Central memory CD8-positive, alpha-beta T cell (primary cell): ENCODE results near the gene ADAMTS13.

ENCODE experiments used
- ATAC-seq: fragments of 150-1000 bp; cut with Tn5 transposase; replicated peaks from 2 replicates; pipeline ENCODE4 v1.10.0; 2022; ENCODE audit warnings: mild to moderate bottlenecking, moderate FRiP score, moderate number of reproducible peaks; ENCODE audit not compliant: poor library complexity, severe bottlenecking; ENCODE audit errors: extremely low read depth
- DNase-seq, 2 donors: peaks; one replicate each; pipeline ENCODE4 v3.0.0; 2021; ENCODE audit warnings: low spot score in 2 of 2
- H3K27ac Mint-ChIP-seq: one replicate; pipeline ENCODE4 v1.8.0; 2022; ENCODE audit warnings: low read depth, mild to moderate bottlenecking, moderate library complexity, mixed read lengths
- H3K27me3 Mint-ChIP-seq: one replicate; pipeline ENCODE4 v1.8.0; 2022; ENCODE audit warnings: mixed read lengths
- H3K36me3 Mint-ChIP-seq: one replicate; pipeline ENCODE4 v1.8.0; 2022; ENCODE audit warnings: mild to moderate bottlenecking, moderate library complexity, mixed read lengths; ENCODE audit not compliant: insufficient read depth
- H3K4me1 Mint-ChIP-seq: one replicate; pipeline ENCODE4 v1.8.0; 2022; ENCODE audit warnings: mixed read lengths
- H3K4me3 Mint-ChIP-seq: one replicate; pipeline ENCODE4 v1.8.0; 2022; ENCODE audit warnings: mild to moderate bottlenecking, moderate library complexity, mixed read lengths
- H3K9me3 Mint-ChIP-seq: one replicate; pipeline ENCODE4 v1.8.0; 2022; ENCODE audit warnings: mixed read lengths

ADAMTS13 gene

GRCh38 chr9:133495327-133496293 is 73.4 kb downstream of the ADAMTS13 start:
- peaks cover 17% of the 10 kb centered on the region for H3K27me3 Mint-ChIP-seq
- H3K4me3 Mint-ChIP-seq: no peak overlapping the region
- ATAC-seq: no peak
- H3K4me1 Mint-ChIP-seq: no peaks in the 10 kb centered on the region
- no peaks in the 10 kb centered on the region for H3K36me3 Mint-ChIP-seq
- no peak overlapping the region for H3K27ac Mint-ChIP-seq
- DNase-seq: no peak
- H3K9me3 Mint-ChIP-seq: no peaks in the 10 kb centered on the region

- Mint-ChIP-seq H3K4me1 (no peaks in the 10 kb centered on the region), H3K9me3 (peaks cover 10% of the 10 kb centered on the region), H3K36me3 (no peaks in the 10 kb centered on the region), H3K4me3 (no peak overlapping the region), H3K27me3 (peaks cover 32% of the 10 kb centered on the region), H3K27ac (no peak overlapping the region)
- DNase-seq (no peak), ATAC-seq (no peak)
Observed at GRCh38 chr9:133496861-133497842, 75.0 kb downstream of the ADAMTS13 start.

- DNase-seq: no peak
- Mint-ChIP-seq H3K27ac (no peak overlapping the region), H3K9me3 (peaks cover 16% of the 10 kb centered on the region), H3K4me3 (no peak overlapping the region), H3K27me3 (peaks cover 52% of the 10 kb centered on the region), H3K36me3 (no peaks in the 10 kb centered on the region), H3K4me1 (no peaks in the 10 kb centered on the region)
- ATAC-seq: no peak
Observed at GRCh38 chr9:133499132-133499891, 77.1 kb downstream of the ADAMTS13 start.

- no peak for DNase-seq
- Mint-ChIP-seq H3K4me1 (no peaks in the 10 kb centered on the region), H3K27me3 (peaks cover 52% of the 10 kb centered on the region), H3K36me3 (no peaks in the 10 kb centered on the region), H3K4me3 (no peak overlapping the region), H3K27ac (no peak overlapping the region), H3K9me3 (peaks cover 16% of the 10 kb centered on the region)
- ATAC-seq: no peak
Observed at GRCh38 chr9:133499892-133500270, 77.7 kb downstream of the ADAMTS13 start.

- ATAC-seq (no peak), DNase-seq (no peak)
- H3K27me3 Mint-ChIP-seq: peaks cover 59% of the 10 kb centered on the region
- peaks cover 16% of the 10 kb centered on the region for H3K9me3 Mint-ChIP-seq
- H3K27ac Mint-ChIP-seq: no peak overlapping the region
- H3K4me3 Mint-ChIP-seq: no peak overlapping the region
- no peaks in the 10 kb centered on the region for H3K4me1 Mint-ChIP-seq
- no peaks in the 10 kb centered on the region for H3K36me3 Mint-ChIP-seq
Observed at GRCh38 chr9:133502112-133502511, 79.9 kb downstream of the ADAMTS13 start.

GRCh38 chr9:133505186-133505830 is 83.1 kb downstream of the ADAMTS13 start:
- no peaks in the 10 kb centered on the region for H3K4me1 Mint-ChIP-seq
- peaks cover 45% of the 10 kb centered on the region for H3K27me3 Mint-ChIP-seq
- H3K4me3 Mint-ChIP-seq: no peak overlapping the region
- H3K9me3 Mint-ChIP-seq: peaks cover 16% of the 10 kb centered on the region
- ATAC-seq (no peak), DNase-seq (no peak)
- no peaks in the 10 kb centered on the region for H3K36me3 Mint-ChIP-seq
- H3K27ac Mint-ChIP-seq: no peak overlapping the region

- Mint-ChIP-seq H3K4me1 (no peaks in the 10 kb centered on the region), H3K9me3 (peaks cover 13% of the 10 kb centered on the region), H3K4me3 (no peak overlapping the region), H3K27me3 (peaks cover 38% of the 10 kb centered on the region), H3K27ac (no peak overlapping the region), H3K36me3 (no peaks in the 10 kb centered on the region)
- DNase-seq (no peak), ATAC-seq (no peak)
Observed at GRCh38 chr9:133505901-133506652, 83.9 kb downstream of the ADAMTS13 start.

- peaks cover 32% of the 10 kb centered on the region for H3K27me3 Mint-ChIP-seq
- H3K36me3 Mint-ChIP-seq: no peaks in the 10 kb centered on the region
- ATAC-seq: no peak
- no peak for DNase-seq
- H3K9me3 Mint-ChIP-seq: peaks cover 8% of the 10 kb centered on the region
- no peaks in the 10 kb centered on the region for H3K4me1 Mint-ChIP-seq
- H3K27ac Mint-ChIP-seq: no peak overlapping the region
- H3K4me3 Mint-ChIP-seq: no peak overlapping the region
Observed at GRCh38 chr9:133506653-133507038, 84.5 kb downstream of the ADAMTS13 start.

GRCh38 chr9:133507246-133507965 is 85.2 kb downstream of the ADAMTS13 start:
- no peaks in the 10 kb centered on the region for H3K4me1 Mint-ChIP-seq
- no peak overlapping the region for H3K27ac Mint-ChIP-seq
- DNase-seq: no peak
- H3K27me3 Mint-ChIP-seq: peaks cover 24% of the 10 kb centered on the region
- H3K36me3 Mint-ChIP-seq: no peaks in the 10 kb centered on the region
- no peak for ATAC-seq
- H3K4me3 Mint-ChIP-seq: no peak overlapping the region
- H3K9me3 Mint-ChIP-seq: peaks cover 3% of the 10 kb centered on the region

- Mint-ChIP-seq H3K4me1 (no peaks in the 10 kb centered on the region), H3K36me3 (no peaks in the 10 kb centered on the region), H3K27ac (no peak overlapping the region), H3K9me3 (no peaks in the 10 kb centered on the region), H3K4me3 (no peak overlapping the region), H3K27me3 (peaks cover 18% of the 10 kb centered on the region)
- no peak for ATAC-seq
- DNase-seq: no peak
Observed at GRCh38 chr9:133508046-133508445, 85.9 kb downstream of the ADAMTS13 start.
